Neural cell (in vitro differentiated cells): Measurements from ENCODE around the gene ZFPM1.

Experiments used
- RAD21 ChIP-seq: fragments of 450-650 bp; conservative IDR thresholded peaks from 2 replicates; pipeline ENCODE4 v1.6.1; 2014; ENCODE audit warnings: antibody characterized with exemption, mild to moderate bottlenecking, moderate library complexity
- TAF1 ChIP-seq: IDR thresholded peaks from 2 replicates; pipeline ENCODE4 v1.6.1; 2012; ENCODE audit warnings: low read depth
- TF ChIP-seq, protein P1 (sequence below): fragments of 450-650 bp; IDR thresholded peaks from 2 replicates; pipeline ENCODE4 v1.5.1; 2014; ENCODE audit warnings: antibody characterized with exemption, mild to moderate bottlenecking, moderate library complexity; ENCODE audit not compliant: poor library complexity, severe bottlenecking

DNA sequence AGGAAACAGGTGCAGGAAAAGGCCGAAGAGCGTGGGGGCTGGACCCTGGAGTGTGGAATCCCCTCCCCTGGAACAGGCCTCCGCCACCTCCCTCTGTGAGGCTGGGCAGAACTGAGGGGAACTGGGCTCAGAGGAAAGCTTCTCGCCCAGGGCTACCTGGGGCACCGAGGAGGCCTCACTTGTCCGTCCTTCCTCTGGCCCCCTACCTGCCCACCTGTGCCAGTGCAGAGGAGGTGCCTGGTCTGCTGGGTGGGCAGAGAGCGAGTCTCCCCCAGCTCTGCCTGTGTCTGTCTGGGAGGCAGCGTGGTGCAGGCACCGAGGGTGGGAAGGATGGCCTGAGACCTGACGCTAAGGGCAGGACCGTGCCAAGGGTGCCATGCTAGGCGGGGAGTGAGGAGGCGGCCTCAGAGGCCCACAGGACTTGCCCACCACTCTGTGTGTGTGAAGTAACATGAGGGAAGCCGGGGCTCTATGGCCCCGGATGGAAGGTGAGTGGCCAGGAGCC, 42.2 kb downstream of the ZFPM1 start:
- TF ChIP-seq TAF1 = no peak
- TF ChIP-seq, protein P1, sequence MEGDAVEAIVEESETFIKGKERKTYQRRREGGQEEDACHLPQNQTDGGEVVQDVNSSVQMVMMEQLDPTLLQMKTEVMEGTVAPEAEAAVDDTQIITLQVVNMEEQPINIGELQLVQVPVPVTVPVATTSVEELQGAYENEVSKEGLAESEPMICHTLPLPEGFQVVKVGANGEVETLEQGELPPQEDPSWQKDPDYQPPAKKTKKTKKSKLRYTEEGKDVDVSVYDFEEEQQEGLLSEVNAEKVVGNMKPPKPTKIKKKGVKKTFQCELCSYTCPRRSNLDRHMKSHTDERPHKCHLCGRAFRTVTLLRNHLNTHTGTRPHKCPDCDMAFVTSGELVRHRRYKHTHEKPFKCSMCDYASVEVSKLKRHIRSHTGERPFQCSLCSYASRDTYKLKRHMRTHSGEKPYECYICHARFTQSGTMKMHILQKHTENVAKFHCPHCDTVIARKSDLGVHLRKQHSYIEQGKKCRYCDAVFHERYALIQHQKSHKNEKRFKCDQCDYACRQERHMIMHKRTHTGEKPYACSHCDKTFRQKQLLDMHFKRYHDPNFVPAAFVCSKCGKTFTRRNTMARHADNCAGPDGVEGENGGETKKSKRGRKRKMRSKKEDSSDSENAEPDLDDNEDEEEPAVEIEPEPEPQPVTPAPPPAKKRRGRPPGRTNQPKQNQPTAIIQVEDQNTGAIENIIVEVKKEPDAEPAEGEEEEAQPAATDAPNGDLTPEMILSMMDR = no peak
- TF ChIP-seq RAD21 = no peak
